A673 (cell line): ENCODE results near the gene FOXJ3.

Experiments used
- EZH2 ChIP-seq: fragments of 200-600 bp; sonication (generic); IDR thresholded peaks from 2 replicates; pipeline ENCODE4 v1.6.1; 2017; ENCODE audit warnings: borderline replicate concordance, low read depth, mild to moderate bottlenecking, mixed read lengths, antibody characterized with exemption, low read length; ENCODE audit not compliant: poor library complexity, severe bottlenecking
- TF ChIP-seq, protein P1 (sequence below): fragments of 300-800, 200-600 bp; sonication (generic); conservative IDR thresholded peaks from 2 replicates; pipeline ENCODE4 v1.5.1; 2017; ENCODE audit warnings: low read depth, mild to moderate bottlenecking, antibody characterized with exemption, low read length, moderate library complexity, mixed read lengths

DNA sequence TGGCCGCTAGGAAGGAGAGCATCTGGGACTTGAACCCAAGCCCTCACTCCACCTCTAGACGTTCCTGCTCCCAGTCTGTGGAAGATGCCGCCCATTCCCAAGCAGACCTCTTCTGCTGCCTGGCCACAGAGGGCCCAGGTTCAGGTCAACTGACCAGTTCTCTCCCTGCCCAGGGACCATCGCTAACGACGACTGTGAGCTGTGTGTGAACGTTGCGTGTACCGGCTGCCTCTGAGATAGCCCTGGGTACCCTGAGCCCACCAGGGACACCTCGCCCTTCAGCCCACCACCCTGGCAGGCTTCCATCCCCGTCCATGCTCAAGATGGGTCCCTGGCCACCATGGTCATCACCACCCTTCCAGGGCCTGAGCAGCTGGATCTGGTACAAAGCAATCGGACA, 179.7 kb downstream of the FOXJ3 start:
- TF ChIP-seq, protein P1, sequence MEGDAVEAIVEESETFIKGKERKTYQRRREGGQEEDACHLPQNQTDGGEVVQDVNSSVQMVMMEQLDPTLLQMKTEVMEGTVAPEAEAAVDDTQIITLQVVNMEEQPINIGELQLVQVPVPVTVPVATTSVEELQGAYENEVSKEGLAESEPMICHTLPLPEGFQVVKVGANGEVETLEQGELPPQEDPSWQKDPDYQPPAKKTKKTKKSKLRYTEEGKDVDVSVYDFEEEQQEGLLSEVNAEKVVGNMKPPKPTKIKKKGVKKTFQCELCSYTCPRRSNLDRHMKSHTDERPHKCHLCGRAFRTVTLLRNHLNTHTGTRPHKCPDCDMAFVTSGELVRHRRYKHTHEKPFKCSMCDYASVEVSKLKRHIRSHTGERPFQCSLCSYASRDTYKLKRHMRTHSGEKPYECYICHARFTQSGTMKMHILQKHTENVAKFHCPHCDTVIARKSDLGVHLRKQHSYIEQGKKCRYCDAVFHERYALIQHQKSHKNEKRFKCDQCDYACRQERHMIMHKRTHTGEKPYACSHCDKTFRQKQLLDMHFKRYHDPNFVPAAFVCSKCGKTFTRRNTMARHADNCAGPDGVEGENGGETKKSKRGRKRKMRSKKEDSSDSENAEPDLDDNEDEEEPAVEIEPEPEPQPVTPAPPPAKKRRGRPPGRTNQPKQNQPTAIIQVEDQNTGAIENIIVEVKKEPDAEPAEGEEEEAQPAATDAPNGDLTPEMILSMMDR = no peak
- no peak for TF ChIP-seq EZH2
